ENCODE results near the gene TUFT1. TPM values are rescaled to one million over a fixed set of nuclear protein-coding genes. Genes with fewer than 3 reads are reported as not detected.

Gene TUFT1
- total and polyA plus RNA-seq, 9 of the 15 experiments (the other 6 are each of a cell fraction or from before 2014, with no cell fraction given) = 0.54 to 2.0 (median 1.7) TPM

- no peak for FAIRE-seq
- intact Hi-C loops (cut with micrococcal nuclease) = loop anchor here (5.0 kb wide), 1 partner anchor 81 kb away; no protein-coding TSS in a partner anchor
- Histone ChIP-seq H3K79me2 (ENCODE audit: control insufficient read depth, insufficient read depth, low read length) (no peaks in the 10 kb centered on the region), H2AFZ (ENCODE audit: low read depth, low read length) (no peak overlapping the region), H4K20me1 (replicated peaks; ENCODE audit: control insufficient read depth, insufficient read depth, low read length) (no peaks in the 10 kb centered on the region), H3K9me3 (replicated peaks; ENCODE audit: control insufficient read depth, insufficient read depth, low read depth, low read length) (no peaks in the 10 kb centered on the region), H3K9me1 (ENCODE audit: control insufficient read depth, insufficient read depth, low read length) (no peaks in the 10 kb centered on the region), H3K4me2 (ENCODE audit: insufficient read depth, low read length) (no peak overlapping the region), H3K36me3 (ENCODE audit: control insufficient read depth, insufficient read depth, low read length) (no peaks in the 10 kb centered on the region), H3K27ac (ENCODE audit: extremely low read depth, low read depth, low read length) (no peak overlapping the region), H3K4me3 (no peak overlapping the region), H3K27me3 (ENCODE audit: control insufficient read depth in 2 of 2, insufficient read depth in 2 of 2, low read length in 2 of 2) (peaks cover 29 to 55% of the 10 kb centered on the region in 2 experiments; a peak in 4 of 5 replicates), H3K9ac (ENCODE audit: insufficient read depth in 1 of 2, low read depth in 2 of 2, low read length in 2 of 2) (no peak overlapping the region), H3K4me1 (replicated peaks in 1 of 2; ENCODE audit: control insufficient read depth in 2 of 2, insufficient read depth in 2 of 2, low read length in 2 of 2) (no peaks in the 10 kb centered on the region; a peak in 1 of 5 replicates)
- WGBS (ENCODE audit: insufficient coverage, low coverage, missing lambda C conversion rate) = 19% methylated on average over 4 of the region's 5 CpGs
- in situ Hi-C loops (cut with MboI) = no loop called here
- ChIA-PET CTCF (ENCODE audit: low intra/inter-chr PET ratio) (interaction anchor here (0.7 kb wide), 1 partner anchor 79 kb away, joined by 3 read pairs; no protein-coding TSS in a partner anchor), POLR2A (interaction anchor here (0.6 to 1.2 kb wide), 4 partner anchors 12 to 149 kb away, joined by 3 to 4 read pairs (median 3); no protein-coding TSS in a partner anchor)
- no TSS peak for BruUV-seq (replicated peaks)
- no peak for TF ChIP-seq HCFC1 (IDR thresholded peaks at IDR 0.05; ENCODE audit: low read depth, low read length)
- no peak for TF ChIP-seq OTX1 (CRISPR knock-in tag; IDR thresholded peaks at IDR 0.05)
- peak in 1 of 2 experiments; percentile 38; a peak in 2 of 4 replicates for TF ChIP-seq RAD21 (CRISPR knock-in tag; conservative IDR thresholded peaks at IDR 0.05 in 1 of 2, IDR thresholded peaks at IDR 0.05 in 1 of 2)
- TF ChIP-seq NBN (IDR thresholded peaks at IDR 0.05; ENCODE audit: low read depth) = no peak
- peak; percentile 35; the same call in 1 of the 2 replicates for TF ChIP-seq REST (IDR thresholded peaks at IDR 0.05; ENCODE audit: borderline replicate concordance)
- no peak for TF ChIP-seq REST (CRISPR knock-in tag; IDR thresholded peaks at IDR 0.05; ENCODE audit: low read depth)
- ATAC-seq = peak; percentile 71
- DNase-seq (ENCODE audit: extremely low read depth in 1 of 4, low spot score in 3 of 4) = no peak
Observed at GRCh38 chr1:151523326-151523725, 16.8 kb upstream of the TUFT1 start.

Measured in K562 (cell line).